Epithelial cell of esophagus (primary cell): ENCODE data around the gene TMEM131.
A peak's percentile ranks its signal among the peaks of the same experiment; 100 is the strongest.

ENCODE experiments used
- DNase-seq: peaks from one replicate; pipeline ENCODE4 v3.0.0; 2010; ENCODE audit warnings: low read depth
- H3K4me3 ChIP-seq: 2 replicates; pipeline ENCODE4 v1.5.1; 2011; ENCODE audit warnings: mild to moderate bottlenecking, low read length, control low read depth
- CTCF ChIP-seq: IDR thresholded peaks from 2 replicates; pipeline ENCODE4 v1.5.1; 2011; ENCODE audit warnings: low read depth, mild to moderate bottlenecking, low read length, control low read depth, inconsistent platforms; ENCODE audit not compliant: insufficient read depth; ENCODE audit errors: missing control alignments

Gene TMEM131

GRCh38 chr2:97992836-97993825, 2.6 kb downstream of the TMEM131 start:
- H3K4me3 ChIP-seq = peak overlapping the region; percentile 62
- TF ChIP-seq CTCF = no peak
- DNase-seq = peak; percentile 81

GRCh38 chr2:97991081-97991856, 4.5 kb downstream of the TMEM131 start:
- no peak for TF ChIP-seq CTCF
- H3K4me3 ChIP-seq = no peak overlapping the region
- no peak for DNase-seq

GRCh38 chr2:97988722-97989121, 7.0 kb downstream of the TMEM131 start:
- no peak overlapping the region for H3K4me3 ChIP-seq
- DNase-seq = no peak
- no peak for TF ChIP-seq CTCF

GRCh38 chr2:97985998-97986397, 9.8 kb downstream of the TMEM131 start:
- no peak overlapping the region for H3K4me3 ChIP-seq
- no peak for DNase-seq
- TF ChIP-seq CTCF = no peak

- no peak for DNase-seq
- H3K4me3 ChIP-seq = no peak overlapping the region
- no peak for TF ChIP-seq CTCF
Measured at GRCh38 chr2:97983698-97984097, 12.1 kb downstream of the TMEM131 start.

GRCh38 chr2:97983134-97983533, 12.6 kb downstream of the TMEM131 start:
- no peak for TF ChIP-seq CTCF
- H3K4me3 ChIP-seq = no peak overlapping the region

More at GRCh38 chr2:97983134-97983533, 12.6 kb downstream of the TMEM131 start:
- DNase-seq = no peak
